ENCODE measurements around the gene IWS1.
A peak's percentile ranks its signal among the peaks of the same experiment; 100 is the strongest.

The IWS1 gene

DNA sequence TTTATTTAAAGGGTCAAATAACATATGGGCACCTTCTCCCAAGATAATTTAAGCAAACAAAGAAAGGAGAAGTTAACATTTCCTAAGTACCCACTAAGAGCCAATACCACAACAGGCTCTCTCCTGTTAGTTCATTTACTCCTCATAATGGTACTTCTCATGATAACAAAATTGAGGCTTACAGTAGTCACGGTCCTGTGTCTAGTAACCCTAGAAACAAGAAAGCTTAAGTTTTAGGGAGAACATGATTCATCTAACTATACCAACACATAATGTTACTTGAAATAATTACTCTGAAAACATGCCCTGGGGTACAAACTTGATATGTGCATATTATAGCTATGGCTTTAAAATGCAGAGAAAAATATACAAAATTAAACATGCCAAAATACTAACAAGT lies 19.8 kb downstream of the IWS1 start:
- Histone ChIP-seq H3K4me3 (ENCODE audit: low read depth in 1 of 2, low read length in 1 of 2) (no peak overlapping the region), H3K27me3 (no peaks in the 10 kb centered on the region), H3K36me3 (peaks cover 37% of the 10 kb centered on the region), H3K4me1 (ENCODE audit: control insufficient read depth in 1 of 2, insufficient read depth in 1 of 2, low read depth in 1 of 2, low read length in 1 of 2) (peaks cover 15 to 24% of the 10 kb centered on the region in 2 experiments), H3K9me3 (no peaks in the 10 kb centered on the region), H3K27ac (peak overlapping the region; percentile 48)
- no peak for TF ChIP-seq CTCF (IDR thresholded peaks at IDR 0.05)

DNA sequence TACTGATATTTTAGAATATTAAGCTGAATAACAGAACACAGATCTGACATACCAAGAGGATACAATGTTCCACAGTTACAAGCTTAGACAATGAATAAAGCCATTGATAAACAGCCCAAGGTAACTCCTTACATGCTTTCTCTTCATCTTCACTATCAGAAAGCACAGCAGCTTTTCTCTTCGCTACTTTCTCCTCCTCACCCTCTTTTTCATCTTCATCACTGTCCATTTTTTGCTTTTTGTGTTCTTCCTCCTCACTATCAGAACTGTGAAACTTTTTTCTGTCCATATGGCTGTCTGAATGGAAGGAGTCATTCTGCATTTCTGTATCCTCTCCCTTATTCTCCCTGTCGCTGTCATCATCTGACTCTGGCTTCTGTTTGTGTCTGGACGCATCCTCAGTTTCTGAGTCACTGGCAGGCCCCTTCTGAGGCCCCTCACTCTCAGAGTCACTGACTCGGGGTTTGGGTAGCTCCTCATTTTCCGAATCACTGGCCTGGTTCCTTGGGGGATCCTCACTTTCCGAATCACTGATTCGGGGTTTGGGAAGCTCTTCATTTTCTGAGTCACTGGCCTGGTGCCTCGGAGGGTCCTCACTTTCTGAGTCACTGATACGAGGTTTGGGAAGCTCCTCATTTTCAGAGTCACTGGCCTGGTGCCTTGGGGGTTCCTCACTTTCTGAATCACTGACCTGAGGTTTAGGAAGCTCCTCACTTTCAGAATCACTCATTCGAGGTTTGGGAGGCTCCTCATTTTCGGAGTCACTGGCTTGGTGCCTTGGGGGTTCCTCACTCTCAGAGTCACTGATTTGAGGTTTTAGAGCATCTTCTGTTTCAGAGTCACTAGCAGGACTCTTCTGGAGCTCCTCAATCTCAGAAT lies 21.5 kb downstream of the IWS1 start:
- peaks cover 15 to 24% of the 10 kb centered on the region in 2 experiments for H3K4me1 ChIP-seq (ENCODE audit: control insufficient read depth in 1 of 2, insufficient read depth in 1 of 2, low read depth in 1 of 2, low read length in 1 of 2)
- no peak for TF ChIP-seq CTCF (IDR thresholded peaks at IDR 0.05)
- no peaks in the 10 kb centered on the region for H3K27me3 ChIP-seq
- H3K27ac ChIP-seq, result peak overlapping the region; percentile 47
- peaks cover 48% of the 10 kb centered on the region for H3K36me3 ChIP-seq
- H3K9me3 ChIP-seq, result no peaks in the 10 kb centered on the region
- H3K4me3 ChIP-seq (ENCODE audit: low read depth in 1 of 2, low read length in 1 of 2), result no peak overlapping the region

GRCh38 chr2:127503491-127503890 lies 22.8 kb downstream of the IWS1 start:
- H3K4me1 ChIP-seq (ENCODE audit: control insufficient read depth in 1 of 2, insufficient read depth in 1 of 2, low read depth in 1 of 2, low read length in 1 of 2), result peaks cover 12 to 19% of the 10 kb centered on the region in 2 experiments
- H3K9me3 ChIP-seq, result no peaks in the 10 kb centered on the region
- TF ChIP-seq CTCF (IDR thresholded peaks at IDR 0.05), result no peak
- peaks cover 56% of the 10 kb centered on the region for H3K36me3 ChIP-seq
- H3K4me3 ChIP-seq (ENCODE audit: low read depth in 1 of 2, low read length in 1 of 2), result no peak overlapping the region
- no peak overlapping the region for H3K27ac ChIP-seq
- H3K27me3 ChIP-seq, result no peaks in the 10 kb centered on the region

- no peak for TF ChIP-seq CTCF (IDR thresholded peaks at IDR 0.05)
- no peak overlapping the region for H3K4me3 ChIP-seq (ENCODE audit: low read depth in 1 of 2, low read length in 1 of 2)
- H3K4me1 ChIP-seq (ENCODE audit: control insufficient read depth in 1 of 2, insufficient read depth in 1 of 2, low read depth in 1 of 2, low read length in 1 of 2), result no peaks in the 10 kb centered on the region
- peak overlapping the region; percentile 6 for H3K27ac ChIP-seq
- H3K9me3 ChIP-seq, result no peaks in the 10 kb centered on the region
- peaks cover 78% of the 10 kb centered on the region for H3K36me3 ChIP-seq
- H3K27me3 ChIP-seq, result no peaks in the 10 kb centered on the region
Measured at GRCh38 chr2:127498386-127498785, 27.9 kb downstream of the IWS1 start.

DNA sequence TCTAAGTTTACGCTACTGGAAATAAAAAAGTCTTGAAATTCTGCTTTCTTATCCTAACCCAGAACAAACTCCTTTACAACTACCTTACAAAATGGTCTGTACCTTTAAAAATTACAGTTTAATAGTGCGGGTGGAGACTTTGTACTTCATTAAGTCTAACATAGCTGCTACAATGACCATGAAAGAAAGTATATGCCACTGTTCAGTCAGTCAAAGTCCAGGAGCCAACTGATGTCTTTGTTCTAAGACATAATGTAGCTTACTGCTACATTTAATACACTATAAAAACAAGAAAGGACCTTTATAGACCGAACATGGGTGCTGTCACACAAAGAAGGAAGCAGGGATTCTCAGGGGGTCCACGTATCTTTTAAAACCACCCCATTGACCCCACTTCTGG lies 36.0 kb downstream of the IWS1 start:
- Histone ChIP-seq H3K9me3 (no peaks in the 10 kb centered on the region), H3K4me1 (ENCODE audit: control insufficient read depth in 1 of 2, insufficient read depth in 1 of 2, low read depth in 1 of 2, low read length in 1 of 2) (peaks cover 16 to 19% of the 10 kb centered on the region in 2 experiments), H3K27ac (no peak overlapping the region), H3K4me3 (ENCODE audit: low read depth in 1 of 2, low read length in 1 of 2) (no peak overlapping the region), H3K27me3 (no peaks in the 10 kb centered on the region), H3K36me3 (peaks cover 94% of the 10 kb centered on the region)
- no peak for TF ChIP-seq CTCF (IDR thresholded peaks at IDR 0.05)

Data from neutrophil (primary cell).